Activated effector memory CD4-positive, alpha-beta T cell treated with Interleukin-2 at 50 U/mL for 16 hours (primary cell): ENCODE results near the gene DARS1.
A peak's percentile ranks its signal among the peaks of the same experiment; 100 is the strongest.
"Not testable (repeated sequence)": the region's sequence is repeated elsewhere in the genome, so short reads cannot be mapped to it uniquely, and the experiment has no call there.

Experiments
- DNase-seq: peaks from one replicate; pipeline ENCODE4 v3.0.0-alpha.2; 2020

The DARS1 gene

DNA sequence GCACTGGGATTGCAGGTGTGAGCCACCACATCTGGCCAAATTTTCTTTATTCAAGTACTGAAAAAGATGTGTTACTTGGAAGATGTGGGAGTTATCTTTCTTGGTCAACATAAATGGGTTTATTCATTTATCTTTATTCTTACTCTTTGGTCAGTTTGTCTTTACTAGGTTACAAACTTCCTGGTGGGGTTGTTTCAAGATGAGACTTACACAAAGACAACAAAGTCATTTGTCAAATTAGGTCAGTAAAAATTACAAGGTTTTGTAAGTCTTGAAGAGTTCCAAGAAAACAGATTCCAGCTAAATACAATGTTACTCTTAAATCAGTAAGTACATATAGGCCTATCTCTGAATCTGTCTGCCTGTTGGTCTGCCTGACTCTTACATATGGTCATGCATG is 48.9 kb downstream of the DARS1 start:
- no peak for DNase-seq

DNA sequence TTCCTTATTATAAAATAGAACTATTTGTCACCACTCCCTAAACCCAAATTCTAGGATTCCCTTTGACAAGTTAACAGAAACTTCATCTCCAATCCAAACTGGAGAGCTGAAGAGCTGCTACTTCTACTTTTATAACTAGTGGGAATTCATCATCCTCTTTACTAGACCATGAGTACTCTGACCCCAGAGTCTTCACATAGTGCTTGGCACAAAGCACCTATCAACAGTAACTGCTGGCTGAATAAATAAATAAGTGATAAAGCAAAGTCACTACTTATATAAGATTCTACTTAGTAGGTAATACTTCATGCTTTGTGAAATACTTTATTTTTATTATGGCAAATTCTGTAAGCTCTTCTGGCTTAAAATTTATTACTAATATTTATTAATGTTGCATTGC is 49.5 kb downstream of the DARS1 start:
- no peak for DNase-seq

DNA sequence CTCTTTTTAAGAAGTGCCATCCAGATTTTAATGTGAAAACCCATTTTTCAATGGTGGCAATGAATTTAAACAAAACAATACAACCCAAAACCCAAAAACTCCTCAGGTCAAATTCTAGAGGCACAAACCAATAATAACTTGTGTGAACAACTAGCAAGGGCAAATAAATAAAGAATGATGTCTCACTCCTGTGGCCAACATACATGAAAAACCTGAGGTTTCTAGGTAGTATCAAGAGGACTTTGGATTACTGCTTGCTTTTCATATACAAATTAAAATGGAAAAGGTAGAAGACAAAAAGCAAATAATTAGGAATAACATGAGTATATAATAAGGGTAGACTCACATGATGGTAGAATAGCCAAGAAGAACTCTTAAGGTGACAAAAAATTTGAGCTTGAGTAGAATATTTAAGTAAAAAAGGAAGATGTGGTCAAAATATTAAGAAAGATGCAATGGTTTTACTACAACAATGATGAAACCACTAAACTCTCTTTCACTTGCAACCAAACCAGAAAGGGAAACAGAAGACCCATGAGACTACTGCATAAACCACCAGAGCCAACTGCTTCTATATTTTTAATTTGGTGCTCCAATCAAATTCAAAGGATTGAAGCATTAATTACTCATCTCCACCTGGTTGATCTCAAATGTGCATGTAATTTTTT is 53.5 kb downstream of the DARS1 start:
- DNase-seq = no peak

DNA sequence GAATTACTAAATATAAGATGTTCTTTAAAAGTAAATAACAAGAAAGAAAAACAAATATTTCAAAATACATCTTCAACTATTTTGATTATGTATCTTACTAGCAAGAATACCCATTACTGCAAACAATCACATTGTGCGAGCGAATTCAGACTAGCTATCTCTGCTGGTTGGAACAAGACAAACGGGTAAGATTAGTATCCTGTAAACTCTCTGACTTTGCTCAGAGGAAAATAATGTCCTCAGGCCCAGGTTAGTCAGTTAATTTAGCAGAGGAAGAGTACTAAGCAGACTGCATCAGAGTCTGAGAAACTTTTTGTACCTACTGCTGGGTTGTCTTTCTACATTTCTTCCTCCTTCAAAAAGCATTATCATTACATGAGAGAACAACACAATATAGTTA is 58.8 kb downstream of the DARS1 start:
- DNase-seq = no peak

DNA sequence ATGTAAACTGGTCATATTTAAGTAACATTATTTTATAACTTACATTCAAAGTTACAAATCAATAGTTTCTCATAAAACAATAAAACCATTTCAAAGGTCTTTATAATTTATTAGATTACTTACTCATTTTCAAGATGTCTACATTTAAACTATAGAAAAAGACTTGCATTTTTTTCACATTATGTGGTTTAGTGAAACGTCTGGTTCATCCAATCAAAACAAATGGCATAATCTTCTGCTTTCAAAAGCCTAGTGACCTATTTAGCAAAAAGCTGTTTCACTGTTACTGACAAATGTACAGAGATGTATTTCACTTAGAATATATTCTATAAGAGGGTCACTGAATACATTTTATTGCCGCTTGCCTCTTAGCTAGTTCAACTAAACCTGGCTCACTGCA is 59.9 kb downstream of the DARS1 start:
- no peak for DNase-seq

DNA sequence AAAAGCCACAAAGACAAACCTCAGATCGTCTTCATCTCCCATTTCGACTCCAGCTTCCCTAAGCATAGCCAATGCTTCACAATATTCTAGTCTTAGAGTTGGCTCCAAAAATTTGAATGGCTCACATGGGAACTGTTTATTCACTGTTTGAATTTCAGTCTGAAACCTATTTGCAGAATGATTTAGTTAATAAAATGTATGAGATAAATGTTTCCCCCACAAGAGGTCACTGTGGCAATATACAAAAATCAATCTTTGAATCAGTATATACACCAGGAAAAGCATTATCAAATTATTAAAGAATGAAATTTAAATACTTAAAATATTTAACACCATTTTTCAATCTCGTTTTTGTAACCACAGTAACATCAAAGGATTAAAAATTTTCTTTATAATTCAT is 69.2 kb downstream of the DARS1 start:
- no peak for DNase-seq

DNA sequence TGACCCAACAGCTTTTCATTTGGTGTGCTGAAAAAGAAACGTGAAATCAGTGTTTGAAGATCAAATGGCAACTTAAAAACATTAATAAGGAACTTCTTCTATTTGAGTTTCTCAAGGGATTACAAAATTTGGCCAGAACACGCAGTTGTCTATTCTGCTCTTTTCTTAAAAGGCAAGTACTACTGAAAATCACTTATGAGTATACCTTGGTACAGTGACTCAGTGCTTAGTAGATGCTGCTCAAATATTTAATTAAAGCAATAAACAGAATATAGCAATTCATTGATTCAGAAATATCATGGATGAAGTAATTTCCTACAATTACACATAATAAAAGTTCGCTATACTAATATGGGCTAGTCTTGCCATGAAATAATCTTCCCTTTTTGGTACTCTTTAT is 70.9 kb downstream of the DARS1 start:
- DNase-seq = no peak

DNA sequence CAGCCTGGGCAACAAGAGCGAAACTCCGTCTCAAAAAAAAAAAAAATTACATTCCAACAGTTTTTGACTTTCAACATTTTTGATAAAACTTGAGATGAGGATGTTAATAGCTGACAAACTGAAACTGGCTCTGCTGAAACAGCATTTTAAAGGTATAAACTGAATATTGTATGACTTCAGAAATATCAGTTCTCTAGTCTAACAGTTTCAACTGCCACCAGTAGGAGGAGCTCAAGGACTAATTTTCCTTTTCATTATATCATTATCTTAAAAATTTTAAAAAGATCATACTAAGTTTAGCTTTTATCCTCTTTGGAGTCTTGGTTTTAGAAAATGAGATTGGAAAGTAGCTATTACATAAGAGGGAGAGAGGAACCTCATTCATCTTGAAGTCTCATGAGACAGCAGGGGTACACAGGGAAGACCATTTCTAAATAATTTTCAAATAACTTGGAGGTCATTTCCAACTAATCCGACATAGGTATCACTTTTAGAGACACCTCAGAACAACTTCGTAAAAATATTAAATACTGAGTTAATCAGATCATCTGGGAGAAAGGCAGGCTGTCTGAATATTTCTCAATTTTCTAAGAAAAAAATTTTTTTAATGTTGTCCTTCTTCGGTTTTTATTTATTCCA is 71.6 kb downstream of the DARS1 start:
- no peak for DNase-seq

DNA sequence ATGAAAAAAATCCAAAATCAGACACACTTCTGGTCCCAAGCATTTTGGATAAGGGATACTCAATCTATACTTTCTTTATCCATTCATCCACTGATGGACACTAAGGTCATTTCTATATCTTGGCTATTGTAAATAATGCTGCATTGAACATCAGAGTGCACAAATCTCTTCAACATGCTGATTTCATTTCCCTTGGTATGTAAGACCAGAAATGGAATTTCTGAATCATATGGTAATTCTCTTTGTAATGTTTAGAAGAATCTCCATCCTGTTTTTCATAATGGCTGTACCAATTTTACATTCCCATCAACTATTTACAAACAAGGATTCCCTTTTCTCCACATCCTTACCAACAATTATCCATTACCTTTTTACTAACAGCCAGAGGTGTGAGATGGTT is 75.5 kb downstream of the DARS1 start:
- DNase-seq = no peak

DNA sequence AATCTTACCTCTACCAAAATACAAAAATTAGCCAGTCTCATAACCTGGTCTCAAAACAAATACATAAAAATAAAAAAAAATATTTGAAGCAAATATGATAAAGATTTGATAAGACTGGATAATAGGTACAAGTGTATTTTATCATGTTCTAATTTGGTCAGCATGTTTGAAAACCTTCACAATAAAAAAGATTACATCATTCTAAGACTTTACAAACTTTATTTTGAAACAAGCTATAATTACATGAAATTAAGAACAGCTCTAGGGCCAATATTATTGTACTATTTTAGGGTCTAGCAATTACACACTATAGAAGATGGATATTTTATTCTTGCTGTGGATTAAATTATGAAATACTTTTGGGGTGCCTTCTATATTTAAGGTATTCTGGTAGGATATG is 79.7 kb downstream of the DARS1 start:
- DNase-seq = no peak

DNA sequence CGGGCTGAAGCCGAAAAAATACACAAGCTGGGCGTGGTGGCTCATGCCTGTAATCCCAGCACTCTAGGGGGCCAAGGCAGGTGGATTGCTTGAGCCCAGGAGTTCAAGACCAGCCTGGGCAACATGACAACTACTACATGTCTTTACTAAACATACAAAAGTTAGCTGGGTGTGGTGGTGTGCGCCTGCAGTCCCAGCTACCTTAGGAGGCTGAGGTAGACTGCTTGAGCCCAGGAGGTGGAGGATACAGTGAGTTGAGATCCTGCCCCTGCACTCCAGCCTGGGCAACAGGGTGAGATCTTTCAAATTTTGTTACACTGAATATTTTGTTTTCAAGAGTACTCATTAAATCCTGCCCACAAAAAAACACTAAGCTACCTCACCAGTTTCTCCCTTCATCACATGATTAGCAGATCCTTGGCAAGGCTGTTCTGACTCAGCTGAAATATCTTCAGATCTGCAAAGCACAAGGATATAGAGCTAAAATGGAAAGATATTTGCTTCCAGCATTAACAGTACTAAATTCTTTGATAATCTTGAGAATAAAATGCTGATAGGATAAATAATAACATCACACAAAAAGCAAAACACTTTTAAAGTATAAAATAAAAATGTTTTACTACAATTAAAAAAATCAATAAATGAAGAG is 81.0 kb downstream of the DARS1 start:
- DNase-seq = no peak

DNA sequence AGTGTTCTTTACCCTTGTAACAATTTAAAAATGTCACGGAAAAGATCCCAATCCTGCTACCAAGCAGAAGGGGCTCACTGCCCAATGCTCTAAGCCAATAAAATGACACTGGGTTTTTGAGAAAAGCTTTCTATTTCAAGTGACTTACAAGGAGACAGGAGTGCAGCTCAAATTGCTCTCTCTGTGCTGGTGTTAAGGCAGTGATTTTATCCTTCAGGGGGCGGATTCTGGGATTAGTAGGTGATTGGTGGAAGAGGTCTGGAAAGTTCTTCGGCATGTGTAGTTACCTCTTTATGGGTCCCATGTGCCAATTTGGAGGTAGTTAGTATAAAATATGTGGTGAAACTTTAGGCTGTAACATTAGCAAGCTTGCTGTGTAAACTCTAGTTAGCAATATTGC is 81.8 kb downstream of the DARS1 start:
- DNase-seq = no peak

DNA sequence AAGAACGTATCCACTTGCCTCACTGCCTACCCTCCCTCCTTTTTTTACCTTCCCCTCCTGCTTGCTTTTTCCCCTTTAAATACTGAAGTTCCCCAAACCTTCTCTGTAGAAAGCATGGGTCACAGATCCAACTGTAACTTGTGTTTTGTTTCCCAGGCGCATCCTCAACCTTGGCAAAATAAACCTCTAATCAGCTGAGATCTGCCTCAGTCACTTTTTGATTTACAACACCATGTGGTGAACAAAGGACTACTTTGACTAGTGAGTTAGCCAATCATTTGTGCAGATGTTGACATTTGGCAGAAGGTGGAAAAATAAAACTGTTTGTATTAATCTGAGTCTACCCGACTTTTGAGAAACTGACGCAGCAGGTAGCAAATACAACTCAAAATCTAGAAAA is 85.9 kb downstream of the DARS1 start:
- no peak for DNase-seq

DNA sequence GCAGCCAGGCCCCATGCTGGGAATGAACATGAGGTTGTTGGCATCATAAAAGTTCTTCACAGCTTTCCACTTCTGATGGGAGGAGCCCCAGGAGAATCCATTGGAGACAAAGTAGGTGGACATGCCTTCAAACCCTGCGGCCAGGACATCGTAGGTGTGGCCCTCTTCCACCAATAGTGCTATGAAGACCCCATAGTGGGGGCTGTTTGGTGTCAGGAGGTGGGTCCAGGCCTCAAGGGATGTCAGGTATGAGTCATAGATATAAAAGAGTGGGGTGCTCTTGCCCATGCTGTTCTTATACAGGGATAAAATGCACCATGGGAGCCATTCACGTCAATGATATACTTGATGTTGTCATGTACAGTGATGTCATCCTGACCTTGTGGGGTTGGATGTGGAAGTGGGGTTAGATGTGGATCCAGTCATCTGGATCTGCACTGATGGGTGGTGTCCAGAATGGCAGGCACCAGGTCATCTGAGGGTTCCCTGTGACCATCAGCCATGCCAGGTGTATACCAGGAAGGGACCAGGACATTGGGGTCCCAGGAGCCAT is 87.1 kb downstream of the DARS1 start:
- no peak for DNase-seq

DNA sequence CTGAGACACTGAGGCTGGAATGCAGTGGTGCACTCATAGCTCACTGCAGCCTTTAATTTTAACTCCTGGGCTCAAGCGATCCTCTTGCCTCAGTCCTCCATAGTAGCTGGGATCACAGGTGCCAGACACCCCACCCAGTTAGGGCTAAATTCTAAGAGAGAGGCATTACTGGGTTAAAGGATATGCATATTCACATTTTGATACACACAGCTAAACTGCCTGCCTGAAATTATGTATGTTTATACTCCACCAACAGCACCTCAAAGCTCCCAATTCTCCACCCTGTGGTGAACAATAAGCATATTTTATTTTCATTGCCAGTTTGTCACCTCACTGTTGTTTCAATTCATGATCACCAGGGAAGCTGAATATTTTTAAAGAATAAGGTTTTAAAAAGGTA is 90.5 kb downstream of the DARS1 start:
- no peak for DNase-seq

DNA sequence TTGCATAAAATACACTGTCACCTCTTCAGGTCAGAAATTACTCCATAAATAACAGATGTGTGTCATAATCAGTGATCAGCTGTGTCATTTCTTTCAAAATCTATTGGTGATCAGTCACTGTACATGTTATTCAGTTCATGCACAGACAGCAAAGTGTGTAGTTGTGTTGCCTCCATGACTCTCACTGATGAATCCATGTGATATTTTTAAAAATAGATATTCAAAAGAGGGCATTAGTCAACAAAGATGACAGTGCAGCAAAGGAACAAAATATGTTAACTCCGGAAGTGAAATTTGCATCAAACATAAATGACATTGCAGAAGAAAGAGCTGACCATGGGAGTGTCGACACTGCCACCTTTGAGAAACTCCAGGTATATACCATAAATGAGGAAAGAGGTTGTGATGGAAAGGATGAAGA is 92.0 kb downstream of the DARS1 start:
- DNase-seq = no peak

DNA sequence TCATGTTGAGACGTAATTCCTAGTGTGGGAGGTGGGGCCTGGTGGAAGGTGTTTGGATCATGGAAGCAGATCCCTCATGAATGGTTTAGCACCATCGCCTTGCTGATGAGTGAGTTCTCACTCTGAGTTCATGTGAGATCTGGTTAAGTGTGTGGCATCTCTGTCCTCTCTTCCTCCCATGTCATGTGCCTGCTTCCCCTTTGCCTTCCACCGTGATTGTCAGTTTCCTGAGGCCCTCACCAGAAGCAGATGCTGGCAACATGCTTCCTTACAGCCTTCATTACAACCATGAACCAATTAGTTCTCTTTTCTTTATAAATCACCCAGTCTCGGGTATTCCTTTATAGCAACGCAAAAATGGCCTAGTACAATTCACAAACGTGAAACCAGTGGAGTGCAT is 94.6 kb downstream of the DARS1 start:
- DNase-seq = no peak

DNA sequence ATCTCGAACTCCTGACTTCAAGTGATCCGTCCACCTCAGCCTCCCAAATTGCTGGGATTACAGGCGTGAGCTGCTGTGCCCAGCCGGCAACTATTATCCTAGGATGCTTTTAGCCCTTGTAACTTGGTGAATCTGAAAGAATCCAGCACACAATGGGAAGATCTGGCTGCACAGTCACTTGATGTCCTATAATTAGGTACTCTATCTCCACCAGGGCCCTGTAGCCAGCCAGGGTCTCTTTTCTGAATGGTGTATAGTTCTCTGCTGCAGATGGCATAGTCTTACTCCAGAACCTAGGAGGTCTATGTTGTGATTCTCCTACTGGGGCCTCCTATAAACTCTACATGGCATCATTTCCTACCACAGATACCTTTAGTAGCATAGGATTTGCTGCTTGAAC is 95.3 kb downstream of the DARS1 start:
- no peak for DNase-seq

DNA sequence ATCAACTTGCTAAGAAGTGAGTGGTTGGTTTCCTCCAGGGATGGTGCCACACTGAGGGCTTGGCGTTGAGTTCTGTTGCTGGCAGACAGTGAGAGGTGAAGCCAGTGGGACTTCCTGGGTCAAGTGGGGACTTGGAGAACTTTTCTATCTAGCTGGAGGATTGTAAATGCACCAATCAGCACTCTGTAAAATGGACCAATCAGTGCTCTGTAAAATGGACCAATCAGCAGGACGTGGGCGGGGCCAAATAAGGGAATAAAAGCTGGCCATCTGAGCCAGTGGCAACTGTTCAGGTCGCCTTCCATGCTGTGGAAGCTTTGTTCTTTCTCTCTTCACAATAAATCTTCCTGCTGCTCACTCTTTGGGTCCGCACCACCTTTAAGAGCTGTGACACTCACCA is 96.8 kb downstream of the DARS1 start:
- not testable (repeated sequence) for DNase-seq

DNA sequence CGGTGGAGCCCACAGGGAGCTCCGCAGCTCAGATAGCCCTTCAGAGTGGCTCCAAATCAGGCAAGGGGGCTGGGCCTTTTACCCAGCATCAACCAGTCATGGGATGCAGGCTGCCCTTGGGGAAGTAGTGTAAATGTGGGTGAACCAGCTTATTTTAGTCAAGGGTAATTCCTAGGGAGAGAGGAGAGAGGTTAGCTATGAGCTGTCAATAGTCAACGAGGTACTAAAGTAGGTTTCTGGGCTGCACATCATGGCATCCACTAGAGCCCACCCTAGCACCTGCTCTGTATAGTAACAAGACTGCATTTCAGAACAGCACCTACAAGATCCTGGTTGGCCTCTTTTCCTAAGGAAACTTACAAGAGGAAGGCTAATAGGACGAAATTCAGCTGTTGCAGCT is 99.7 kb downstream of the DARS1 start:
- no peak for DNase-seq

DNA sequence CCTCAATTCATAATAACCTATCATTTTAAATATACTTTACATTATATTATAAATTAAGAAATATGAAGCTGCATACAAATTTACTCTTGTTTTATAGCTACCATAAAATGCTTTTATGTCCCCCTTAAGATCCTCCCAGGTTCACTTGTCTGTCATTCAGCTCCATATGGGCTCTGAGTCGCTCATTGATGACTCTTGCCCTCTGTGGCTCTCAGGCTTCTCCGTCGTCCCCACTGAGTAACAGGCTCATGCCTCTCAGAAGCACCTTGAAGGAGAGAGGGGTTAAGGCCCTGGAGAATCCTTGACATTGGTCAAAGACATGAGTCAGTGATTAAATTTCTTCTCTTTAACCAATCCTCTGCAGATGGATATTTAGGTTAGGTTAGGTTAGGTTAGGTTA is 103.0 kb downstream of the DARS1 start:
- no peak for DNase-seq

DNA sequence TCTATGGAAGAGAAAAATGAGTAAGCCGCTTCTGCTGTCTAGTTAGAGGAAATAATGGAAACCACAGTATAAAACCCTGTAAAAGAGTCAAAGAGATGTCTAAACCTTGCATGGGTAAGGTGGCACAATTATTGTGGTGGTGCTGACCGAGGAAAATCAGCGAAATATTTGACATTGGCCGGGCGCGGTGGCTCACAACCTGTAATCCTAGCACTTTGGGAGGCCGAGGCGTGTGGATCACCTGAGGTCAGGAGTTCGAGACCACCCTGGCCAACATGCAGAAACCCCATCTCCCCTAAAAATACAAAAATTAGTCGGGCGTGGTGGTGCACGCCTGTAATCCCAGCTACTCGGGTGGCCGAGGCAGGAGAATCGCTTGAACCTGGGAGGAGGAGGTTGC is 108.7 kb downstream of the DARS1 start:
- DNase-seq = not testable (repeated sequence)

DNA sequence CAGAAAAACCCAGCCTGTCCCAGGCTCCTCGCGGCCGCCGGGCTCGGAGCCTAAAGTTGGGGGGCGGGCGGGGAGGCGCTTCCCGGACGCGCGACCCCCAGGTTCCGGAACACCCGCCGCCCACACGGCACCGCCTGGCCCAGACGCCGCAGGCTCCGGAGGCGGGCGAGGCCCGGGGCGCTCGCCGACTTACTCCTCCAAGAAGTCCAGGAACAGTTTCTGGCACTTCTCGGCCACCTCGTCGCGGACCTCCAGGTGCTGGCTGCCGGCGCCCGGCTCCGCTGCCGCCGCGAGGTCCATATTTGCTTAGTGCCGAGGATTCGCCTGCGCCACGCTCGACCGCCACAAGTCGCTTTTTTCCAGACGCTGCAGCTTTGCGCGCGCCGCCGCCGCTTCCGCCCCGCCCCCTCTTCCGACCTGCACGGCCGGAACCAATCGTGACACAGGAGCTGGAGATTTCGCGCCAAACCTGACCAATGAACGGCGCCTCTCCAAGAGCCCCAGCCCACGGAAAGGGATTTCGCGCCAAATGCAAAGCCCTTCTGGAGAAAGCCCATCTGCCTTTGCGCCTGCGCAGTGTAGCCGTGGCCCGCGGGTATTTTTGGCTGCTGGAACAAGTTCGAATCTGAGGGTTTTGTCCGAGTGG is 109.2 kb downstream of the DARS1 start, which contains the start of gene MCM6:
Gene MCM6 (minus strand): TSS at position 378 of the 646 bp plus-strand sequence. CDS start 78 bp downstream, at position 300.
- DNase-seq = peak; percentile 95
